T-helper 1 cell treated with Interleukin-12 subunit alpha and Interleukin-12 subunit beta and Interleukin-4 antibody, amounts not matched to agents 30 ng/mL and 1 ng/mL, for 36 hours (primary cell): ENCODE data around the gene RTBDN. TPM values are rescaled to one million over a fixed set of nuclear protein-coding genes. Genes with fewer than 3 reads are reported as not detected.

Experiments
- intact Hi-C: fragments of 100-400 bp; cut with micrococcal nuclease; formaldehyde crosslinking; loops from one replicate; pipeline ENCODE4 v1.15.1; 2024
- total RNA-seq: library from RNA; stranded (reverse); gene quantifications from 2 replicates; pipeline ENCODE4 v1.2.3, GENCODE V29; 2022

Gene RTBDN
- total RNA-seq, 1 donor from 2014 or later = not detected

DNA sequence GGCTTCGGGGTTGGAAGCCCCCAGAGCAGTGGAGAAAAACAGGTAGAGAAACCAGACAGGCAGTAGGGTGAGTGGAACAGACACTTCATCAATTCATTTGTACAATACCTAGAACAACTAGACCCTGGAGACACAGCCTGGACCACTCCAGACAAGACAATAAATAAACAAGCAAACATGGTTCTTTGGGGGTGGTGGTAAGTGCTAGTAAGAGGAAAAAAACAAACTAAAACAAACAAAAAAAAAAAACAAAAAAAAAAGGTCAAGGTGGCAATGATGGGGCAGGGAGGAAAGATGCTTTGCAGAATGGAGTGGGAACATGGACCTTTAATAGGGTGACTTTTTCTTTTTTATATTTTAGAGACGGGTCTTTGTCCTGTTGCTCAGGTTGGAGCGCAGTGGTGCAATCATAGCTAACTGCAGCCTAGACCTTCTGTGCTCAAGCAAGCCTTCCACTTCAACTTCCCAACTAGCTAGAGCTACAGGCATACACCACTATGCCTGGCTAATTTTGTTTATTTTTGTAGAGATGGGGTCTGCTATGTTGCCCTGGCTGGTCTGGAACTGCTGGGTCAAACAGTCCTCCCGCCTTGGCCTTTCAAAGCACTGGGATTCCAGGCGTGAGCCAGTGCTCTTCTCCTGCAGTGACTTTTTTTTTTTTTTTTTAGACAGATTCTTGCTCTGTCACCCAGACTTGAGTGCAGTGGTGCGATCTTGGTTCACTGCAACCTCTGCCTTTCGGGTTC is 40.0 kb downstream of the RTBDN start:
- intact Hi-C loops = loop anchor here (5.0 kb wide), 1 partner anchor 182 kb away; the partner anchor contains the start of genes ZNF490 and ZNF791

DNA sequence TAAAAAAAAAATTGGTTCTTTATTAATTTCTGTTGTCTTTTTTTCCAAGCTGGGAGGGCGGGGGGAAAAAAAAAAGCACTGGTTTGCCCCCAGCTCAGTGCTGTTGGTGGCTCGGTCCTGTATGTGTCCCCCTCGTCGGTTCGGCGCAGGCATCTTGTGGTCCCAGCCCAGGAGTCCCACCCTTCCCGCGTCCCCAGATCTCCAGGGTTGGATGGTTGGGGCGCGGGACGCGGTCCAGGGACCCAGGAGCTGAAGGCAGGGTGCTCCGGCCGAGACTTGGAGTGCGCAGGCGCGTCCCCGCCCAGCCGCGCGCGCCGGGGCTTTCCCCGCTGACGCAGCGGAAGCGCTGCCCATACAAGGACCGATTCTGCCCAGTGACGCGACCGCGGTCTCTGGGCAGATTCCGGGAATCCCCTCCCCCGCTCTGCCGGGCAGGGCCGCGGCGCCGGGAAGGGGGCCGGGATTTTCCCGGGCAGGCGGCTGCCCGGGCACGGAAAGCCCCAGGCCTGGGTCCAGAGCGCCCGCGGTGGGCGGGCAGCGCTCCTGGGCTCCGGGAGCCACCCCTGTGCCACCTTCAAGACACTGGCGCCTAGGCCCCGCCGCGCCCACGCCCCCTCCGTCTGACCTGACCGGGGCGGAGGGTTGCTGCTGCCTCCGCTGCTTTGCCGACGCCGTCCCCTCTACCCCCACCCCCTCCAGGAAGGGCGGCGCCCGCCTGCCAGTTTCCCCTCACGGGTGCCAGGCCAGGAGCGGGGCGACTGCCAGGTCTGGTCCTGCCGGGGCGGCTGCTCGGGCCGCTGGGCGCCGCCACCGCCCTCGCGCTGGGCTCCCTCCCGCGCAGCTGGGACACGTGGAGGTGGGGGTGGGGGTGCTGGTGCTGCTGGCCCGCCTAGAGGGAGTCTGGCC is 40.8 kb downstream of the RTBDN start:
- intact Hi-C loops = loop anchor here (1.0 to 5.0 kb wide), 2 partner anchors 71 to 181 kb away; partner anchors contain the start of genes ZNF490 and ZNF791

DNA sequence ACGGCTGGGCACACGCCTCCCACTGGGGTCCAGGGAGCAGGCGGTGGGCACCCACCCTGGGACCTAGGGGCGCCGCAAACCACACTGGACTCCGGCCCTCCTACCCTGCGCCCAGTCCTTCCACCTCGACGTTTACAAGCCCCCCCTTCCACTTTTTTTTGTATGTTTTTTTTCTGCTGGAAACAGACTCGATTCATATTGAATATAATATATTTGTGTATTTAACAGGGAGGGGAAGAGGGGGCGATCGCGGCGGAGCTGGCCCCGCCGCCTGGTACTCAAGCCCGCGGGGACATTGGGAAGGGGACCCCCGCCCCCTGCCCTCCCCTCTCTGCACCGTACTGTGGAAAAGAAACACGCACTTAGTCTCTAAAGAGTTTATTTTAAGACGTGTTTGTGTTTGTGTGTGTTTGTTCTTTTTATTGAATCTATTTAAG is 41.5 kb downstream of the RTBDN start:
- intact Hi-C loops = loop anchor here (1.0 to 5.0 kb wide), 2 partner anchors 71 to 181 kb away; partner anchors contain the start of genes ZNF490 and ZNF791

DNA sequence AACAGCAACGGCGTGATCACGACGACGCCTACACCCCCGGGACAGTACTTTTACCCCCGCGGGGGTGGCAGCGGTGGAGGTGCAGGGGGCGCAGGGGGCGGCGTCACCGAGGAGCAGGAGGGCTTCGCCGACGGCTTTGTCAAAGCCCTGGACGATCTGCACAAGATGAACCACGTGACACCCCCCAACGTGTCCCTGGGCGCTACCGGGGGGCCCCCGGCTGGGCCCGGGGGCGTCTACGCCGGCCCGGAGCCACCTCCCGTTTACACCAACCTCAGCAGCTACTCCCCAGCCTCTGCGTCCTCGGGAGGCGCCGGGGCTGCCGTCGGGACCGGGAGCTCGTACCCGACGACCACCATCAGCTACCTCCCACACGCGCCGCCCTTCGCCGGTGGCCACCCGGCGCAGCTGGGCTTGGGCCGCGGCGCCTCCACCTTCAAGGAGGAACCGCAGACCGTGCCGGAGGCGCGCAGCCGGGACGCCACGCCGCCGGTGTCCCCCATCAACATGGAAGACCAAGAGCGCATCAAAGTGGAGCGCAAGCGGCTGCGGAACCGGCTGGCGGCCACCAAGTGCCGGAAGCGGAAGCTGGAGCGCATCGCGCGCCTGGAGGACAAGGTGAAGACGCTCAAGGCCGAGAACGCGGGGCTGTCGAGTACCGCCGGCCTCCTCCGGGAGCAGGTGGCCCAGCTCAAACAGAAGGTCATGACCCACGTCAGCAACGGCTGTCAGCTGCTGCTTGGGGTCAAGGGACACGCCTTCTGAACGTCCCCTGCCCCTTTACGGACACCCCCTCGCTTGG is 42.1 kb downstream of the RTBDN start:
- intact Hi-C loops = loop anchor here (5.0 kb wide), 1 partner anchor 180 kb away; the partner anchor contains the start of genes ZNF490 and ZNF791

DNA sequence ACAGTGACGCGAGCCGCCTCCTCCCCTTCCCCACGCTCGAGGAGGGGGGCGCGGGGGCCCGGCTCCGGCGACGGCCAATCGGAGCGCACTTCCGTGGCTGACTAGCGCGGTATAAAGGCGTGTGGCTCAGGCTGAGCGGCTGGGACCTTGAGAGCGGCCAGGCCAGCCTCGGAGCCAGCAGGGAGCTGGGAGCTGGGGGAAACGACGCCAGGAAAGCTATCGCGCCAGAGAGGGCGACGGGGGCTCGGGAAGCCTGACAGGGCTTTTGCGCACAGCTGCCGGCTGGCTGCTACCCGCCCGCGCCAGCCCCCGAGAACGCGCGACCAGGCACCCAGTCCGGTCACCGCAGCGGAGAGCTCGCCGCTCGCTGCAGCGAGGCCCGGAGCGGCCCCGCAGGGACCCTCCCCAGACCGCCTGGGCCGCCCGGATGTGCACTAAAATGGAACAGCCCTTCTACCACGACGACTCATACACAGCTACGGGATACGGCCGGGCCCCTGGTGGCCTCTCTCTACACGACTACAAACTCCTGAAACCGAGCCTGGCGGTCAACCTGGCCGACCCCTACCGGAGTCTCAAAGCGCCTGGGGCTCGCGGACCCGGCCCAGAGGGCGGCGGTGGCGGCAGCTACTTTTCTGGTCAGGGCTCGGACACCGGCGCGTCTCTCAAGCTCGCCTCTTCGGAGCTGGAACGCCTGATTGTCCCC is 42.9 kb downstream of the RTBDN start, which contains the start of gene JUNB:
TSS of gene JUNB (plus strand) at position 142 of the 706 bp plus-strand sequence. CDS start at position 428, 286 bp downstream.
- intact Hi-C loops = loop anchor here (1.0 to 5.0 kb wide), 6 partner anchors 9 to 364 kb away; partner anchors contain the start of genes CALR, DHPS, IER2 and STX10

DNA sequence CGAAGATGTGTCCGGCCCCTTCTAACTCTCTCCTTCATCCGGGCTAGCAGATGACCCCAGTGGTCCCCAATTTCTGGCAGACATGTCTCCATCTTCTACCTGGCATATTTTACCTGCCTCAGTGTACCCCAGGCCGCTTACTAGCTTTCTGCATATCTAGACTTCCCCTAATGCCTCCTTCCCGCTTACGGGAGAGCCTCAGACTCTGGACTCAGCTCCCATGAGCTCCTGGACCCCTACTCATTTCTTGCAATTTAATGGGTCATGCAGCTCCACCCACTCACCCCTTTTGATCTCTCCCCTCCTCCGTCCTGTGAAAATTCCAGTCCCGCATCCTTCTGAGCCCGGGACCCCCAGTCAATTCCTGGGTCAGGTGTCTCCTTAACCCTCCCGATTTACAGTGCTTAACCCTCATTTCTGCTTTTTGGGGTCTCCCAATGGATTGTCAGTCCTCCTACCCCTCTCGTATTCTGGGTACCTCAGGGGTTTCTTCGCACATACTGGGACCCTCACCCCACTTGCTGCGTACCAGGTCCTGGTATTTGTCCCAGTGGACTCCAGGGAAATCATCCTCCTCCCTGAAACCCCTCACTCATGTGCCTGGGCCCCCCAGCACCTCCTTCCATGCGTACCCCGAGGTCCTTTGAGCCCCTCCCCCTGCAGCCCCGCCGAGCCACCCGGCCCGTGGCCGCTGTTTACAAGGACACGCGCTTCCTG is 43.6 kb downstream of the RTBDN start:
- intact Hi-C loops = loop anchor here (1.0 to 5.0 kb wide), 6 partner anchors 8 to 365 kb away; partner anchors contain the start of genes CALR, DHPS, IER2 and STX10

DNA sequence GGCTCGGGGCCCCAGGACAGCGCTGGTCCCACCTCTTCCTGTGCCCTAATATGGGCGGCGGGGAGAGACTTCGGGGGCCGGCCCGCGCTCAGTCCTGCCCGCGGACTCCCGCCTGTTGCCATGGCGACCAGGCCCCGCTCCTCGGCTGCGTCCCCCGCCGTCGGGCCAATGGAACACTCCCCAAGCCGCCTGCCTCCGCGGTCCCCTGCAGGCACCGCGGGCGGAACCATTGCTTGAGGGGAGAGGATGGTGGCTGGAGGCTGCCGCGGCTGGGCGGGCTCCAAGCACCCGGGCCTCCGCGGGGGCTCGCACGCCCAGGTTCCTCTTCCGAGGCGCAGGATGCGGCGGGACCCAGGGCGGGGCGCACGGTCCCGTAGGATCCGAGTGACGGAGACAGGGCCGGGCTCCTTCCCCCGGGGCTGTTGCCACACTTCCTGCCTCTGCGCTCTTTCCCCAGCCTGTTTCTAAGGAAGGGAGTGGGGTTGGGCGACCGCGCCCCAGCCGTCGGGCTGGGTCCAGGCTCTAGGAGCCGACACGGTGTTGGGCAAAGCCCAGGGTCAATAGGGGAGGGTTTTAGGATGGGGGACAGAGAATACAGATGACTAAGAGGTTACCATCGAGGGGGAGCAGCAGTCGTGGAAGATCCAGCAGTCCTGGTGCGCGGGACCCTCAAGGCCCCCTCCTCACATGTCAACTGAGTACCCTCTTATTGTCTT is 44.3 kb downstream of the RTBDN start:
- intact Hi-C loops = loop anchor here (1.0 to 10.0 kb wide), 6 partner anchors 12 to 1735 kb away; partner anchors contain the start of genes CALR, DHPS, IER2 and STX10

DNA sequence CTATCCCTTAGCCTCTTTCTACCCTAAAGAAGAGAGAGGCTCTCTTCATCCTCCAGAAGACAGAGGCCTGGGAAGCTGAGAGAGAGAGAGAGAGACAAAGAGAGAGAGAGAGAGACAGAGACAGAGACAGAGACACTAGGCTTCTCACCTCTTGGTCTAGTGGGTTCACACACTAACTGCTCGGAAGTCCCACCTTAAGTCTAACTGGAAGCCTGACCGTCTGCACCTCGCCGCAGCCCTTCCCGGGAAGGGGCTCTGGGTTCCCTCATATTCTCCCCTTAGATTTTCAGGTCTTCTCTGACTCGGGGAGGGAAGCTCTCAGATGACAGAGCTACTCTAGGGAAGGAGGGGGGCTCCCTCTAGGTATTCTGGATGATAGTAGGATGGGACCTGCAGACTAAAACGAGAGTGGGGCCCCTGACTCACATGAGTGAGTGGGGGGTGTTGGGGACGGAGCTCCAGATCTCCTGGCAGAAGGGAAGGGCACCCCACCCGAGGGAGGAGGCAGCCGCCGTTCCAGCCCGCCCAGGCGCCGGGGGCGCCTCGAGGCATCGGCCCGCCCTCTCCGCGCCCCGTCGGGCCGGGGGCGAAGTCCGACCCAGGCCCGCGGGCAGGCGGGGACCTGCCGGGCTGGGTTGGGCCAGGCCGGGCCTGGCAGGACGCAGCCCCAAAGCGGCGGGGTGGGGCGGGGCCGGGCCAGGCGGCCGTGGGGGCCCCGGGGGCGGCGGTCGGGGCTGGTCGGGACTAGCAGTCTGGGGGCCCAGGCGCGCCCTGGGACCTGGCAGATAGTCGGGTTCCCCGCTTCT is 45.1 kb downstream of the RTBDN start:
- intact Hi-C loops = loop anchor here (1.0 to 10.0 kb wide), 2 partner anchors 11 to 1736 kb away; partner anchors contain the start of gene TECR

DNA sequence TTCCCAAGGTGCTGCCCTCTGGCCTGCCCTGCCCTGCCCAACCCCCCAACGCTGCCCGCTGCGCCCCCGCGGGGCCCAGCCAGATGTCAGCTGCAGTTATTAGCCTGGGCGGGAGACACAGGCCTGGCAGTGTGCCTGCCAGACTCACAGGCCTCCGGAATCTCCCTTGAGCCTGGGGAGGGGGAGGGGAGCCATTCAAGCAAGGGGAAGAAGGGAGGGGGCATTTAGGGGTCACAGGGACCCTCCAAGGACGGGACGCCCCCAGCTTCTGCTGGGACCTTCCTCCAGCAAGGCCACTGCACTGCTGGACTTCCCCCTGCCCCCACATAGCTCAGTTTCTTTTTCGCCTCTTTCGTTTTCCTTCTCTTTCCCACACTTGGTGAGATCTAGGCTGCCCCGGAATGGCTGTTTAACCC is 45.7 kb downstream of the RTBDN start:
- intact Hi-C loops = loop anchor here (1.0 to 10.0 kb wide), 2 partner anchors 10 to 1736 kb away; partner anchors contain the start of gene TECR

DNA sequence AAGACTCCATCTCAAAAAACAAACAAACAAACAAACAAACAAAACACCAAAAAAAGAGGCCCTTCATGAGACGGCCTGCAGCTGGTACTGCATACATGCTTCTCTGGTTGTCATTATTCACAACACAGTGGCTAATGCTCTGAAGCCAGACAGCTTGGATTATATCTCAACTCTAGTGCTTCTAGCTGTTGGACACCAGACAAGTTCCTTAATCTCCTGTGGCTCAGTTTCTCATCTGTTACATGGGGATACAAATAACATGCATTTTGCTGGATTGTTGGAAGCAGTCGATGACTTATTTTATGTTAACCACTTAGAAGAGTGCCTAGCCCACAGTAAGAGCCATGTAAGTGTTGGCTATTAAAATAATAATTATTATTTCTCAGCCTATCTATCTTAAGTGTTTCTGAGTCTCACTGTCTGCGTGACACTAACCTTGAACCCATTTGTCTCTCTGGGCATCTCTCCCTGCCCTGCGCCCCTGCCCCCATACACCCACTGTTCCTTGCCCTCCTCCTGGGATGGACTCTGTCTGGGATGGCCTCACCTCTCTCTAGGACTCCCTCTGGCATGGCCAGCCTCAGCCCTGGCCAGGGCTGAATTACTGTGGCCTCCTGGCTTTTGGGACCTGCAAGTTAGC is 46.2 kb downstream of the RTBDN start:
- intact Hi-C loops = loop anchor here (10.0 kb wide), 1 partner anchor 1737 kb away; the partner anchor contains the start of gene TECR

DNA sequence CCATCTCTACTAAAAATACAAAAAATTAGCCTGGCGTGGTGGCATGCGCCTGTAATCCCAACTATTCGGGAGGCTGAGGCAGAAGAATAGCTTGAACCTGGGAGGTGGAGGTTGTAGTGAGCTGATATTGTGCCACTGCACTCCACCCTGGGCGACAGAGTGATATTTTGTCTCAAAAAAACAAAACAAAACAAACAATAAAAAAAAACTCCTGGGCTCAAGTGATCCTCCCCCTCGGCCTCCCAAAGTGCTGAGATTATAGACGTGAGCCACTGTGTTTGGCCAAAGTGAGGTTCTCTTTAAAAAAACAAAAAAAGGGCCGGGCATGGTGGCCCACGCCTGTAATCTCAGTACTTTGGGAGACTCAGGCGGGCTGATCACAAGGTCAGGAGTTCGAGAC is 46.9 kb downstream of the RTBDN start:
- intact Hi-C loops = loop anchor here (10.0 kb wide), 1 partner anchor 1737 kb away; the partner anchor contains the start of gene TECR

DNA sequence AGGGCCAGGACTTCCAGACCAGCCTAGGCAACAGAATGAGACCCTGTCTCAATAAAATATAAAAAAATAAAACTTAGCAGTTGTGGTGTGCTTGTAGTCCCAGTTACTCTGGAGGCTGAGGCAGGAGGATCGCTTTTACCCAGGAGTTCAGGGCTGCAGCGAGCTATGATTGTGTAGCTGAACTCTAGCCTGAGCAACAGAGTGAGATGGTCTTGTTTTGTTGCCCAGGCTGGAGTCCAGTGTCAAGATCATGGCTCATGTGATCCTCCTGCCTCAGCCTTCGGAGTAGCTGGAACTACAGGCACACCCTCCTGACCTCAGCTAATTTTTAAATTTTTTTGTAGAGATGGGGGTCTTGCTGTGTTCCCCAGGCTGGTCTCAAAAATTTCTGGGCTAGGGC is 47.4 kb downstream of the RTBDN start:
- intact Hi-C loops = loop anchor here (10.0 kb wide), 1 partner anchor 1738 kb away; the partner anchor contains the start of gene TECR

DNA sequence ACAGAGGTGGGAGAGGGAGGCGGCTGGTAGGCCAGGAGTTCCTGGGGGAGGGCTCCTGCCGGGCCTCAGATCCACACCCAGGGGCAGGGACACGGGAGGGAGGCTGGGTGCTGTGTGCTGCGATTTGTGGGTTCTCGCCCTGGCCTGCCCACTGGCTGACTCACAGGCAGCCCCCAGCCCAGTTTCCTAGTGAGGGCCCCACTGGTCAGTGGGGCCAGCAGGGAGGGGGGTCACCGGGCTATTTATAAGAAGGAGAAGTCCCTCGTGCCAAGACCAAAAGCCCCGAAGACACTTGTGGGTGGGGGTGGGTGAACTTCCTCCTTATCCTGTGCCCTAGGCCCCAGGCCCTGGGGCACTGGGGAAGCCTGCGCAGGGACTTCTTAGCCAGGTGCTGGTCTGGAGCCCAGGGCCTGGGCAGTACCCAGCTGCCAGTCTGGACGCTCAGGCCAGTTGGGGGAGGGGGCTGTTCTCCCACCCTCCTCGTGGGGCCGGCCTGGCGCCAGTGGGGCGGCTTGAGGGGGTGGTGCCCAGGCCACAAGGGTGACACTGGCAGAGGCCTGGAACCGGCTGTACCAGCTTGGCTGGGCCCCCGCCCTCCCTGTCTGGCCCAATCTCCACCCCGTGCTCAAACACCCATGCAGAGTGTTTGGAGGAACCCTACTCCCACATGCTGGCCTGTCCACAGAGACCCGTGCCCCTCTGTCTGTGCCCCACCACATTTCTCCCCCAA is 48.1 kb downstream of the RTBDN start:
- intact Hi-C loops = loop anchor here (10.0 kb wide), 1 partner anchor 1738 kb away; the partner anchor contains the start of gene TECR

DNA sequence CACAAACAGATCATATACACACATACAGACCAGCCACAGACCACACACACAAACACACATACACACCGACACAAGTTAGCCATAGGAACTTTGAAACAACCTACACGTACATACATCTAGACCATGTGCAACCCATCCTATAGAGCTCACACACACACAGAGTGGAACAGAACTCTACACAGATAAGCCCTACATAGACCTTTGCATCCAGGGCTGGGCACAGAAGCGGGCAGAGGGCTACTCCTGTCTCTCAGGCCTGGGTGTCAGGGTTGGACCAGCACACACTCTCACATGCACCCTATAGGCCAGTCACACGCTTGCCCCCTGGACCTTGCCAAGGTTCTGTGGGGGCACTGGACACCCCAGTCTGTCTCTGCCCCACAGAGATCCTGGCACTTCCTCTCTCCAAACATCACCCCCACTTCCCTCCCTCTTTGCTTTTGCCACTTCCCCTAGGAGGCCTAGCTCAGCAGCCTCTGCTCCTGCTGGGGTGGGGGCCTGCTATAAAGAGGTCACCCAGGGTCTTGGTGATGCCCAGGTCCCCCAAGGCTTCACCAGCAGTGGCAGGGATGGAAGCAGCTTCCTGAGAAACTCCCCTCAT is 48.8 kb downstream of the RTBDN start:
- intact Hi-C loops = loop anchor here (10.0 kb wide), 1 partner anchor 1739 kb away; the partner anchor contains the start of gene TECR

DNA sequence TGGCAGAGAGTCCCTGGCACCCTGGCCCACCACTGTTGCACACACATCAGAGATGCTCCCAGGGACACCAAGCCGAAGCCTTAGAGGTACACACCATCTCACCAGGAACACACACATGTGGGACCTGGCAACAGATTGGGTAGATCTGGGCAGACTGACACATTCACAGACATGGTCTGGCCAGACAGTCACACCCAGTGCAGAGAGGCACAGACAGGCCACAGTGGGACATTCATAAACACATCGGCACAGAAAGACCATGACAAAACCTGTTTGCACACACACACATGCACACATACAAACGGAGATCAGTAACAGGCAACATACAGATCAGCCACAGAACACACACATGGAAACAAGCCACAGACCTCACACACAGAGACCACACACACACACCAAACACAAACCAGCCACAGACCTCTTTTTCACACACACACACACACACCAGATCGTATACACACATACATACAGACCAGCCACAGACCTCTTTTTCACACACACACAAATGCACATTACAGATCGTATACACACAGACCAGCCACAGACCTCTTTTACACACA is 49.4 kb downstream of the RTBDN start:
- intact Hi-C loops = loop anchor here (10.0 kb wide), 1 partner anchor 1740 kb away; the partner anchor contains the start of gene TECR
